Right renal pelvis (tissue), 4 donors: ENCODE measurements around the gene LVRN. TPM values are rescaled to one million over a fixed set of nuclear protein-coding genes. Genes with fewer than 3 reads are reported as not detected.
"Not testable (repeated sequence)": the region's sequence is repeated elsewhere in the genome, so short reads cannot be mapped to it uniquely, and the experiment has no call there.

Experiments
- DNase-seq, 4 donors: peaks; one replicate each; pipeline ENCODE4 v3.0.0-alpha.2; 2013; ENCODE audit warnings: low read depth in 4 of 4, low spot score in 3 of 4, missing footprints in 1 of 4
- polyA plus RNA-seq, 4 donors: library from polyadenylated mRNA; unstranded; fragments of 120-200 nt; gene quantifications; one replicate each; pipeline ENCODE4 v1.2.1, GENCODE V29; 2013; ENCODE audit not compliant: insufficient read length in 4 of 4

The LVRN gene
- polyA plus RNA-seq: under 1 TPM; 0.52 to 0.80 (median 0.74) TPM

- no peak for DNase-seq
These were observed at the start of gene LVRN for GRCh38 chr5:115962239-115962564. LVRN (plus strand) TSS chr5:115962475; CDS start chr5:115962618, 143 bp downstream.

- DNase-seq: not testable (repeated sequence)
These were observed 48.5 kb upstream of the LVRN start for GRCh38 chr5:115913623-115914400.

GRCh38 chr5:115920171-115920725, 42.0 kb upstream of the LVRN start:
- DNase-seq: no peak

GRCh38 chr5:115928578-115929407, 33.5 kb upstream of the LVRN start:
- not testable (repeated sequence) for DNase-seq

DNA sequence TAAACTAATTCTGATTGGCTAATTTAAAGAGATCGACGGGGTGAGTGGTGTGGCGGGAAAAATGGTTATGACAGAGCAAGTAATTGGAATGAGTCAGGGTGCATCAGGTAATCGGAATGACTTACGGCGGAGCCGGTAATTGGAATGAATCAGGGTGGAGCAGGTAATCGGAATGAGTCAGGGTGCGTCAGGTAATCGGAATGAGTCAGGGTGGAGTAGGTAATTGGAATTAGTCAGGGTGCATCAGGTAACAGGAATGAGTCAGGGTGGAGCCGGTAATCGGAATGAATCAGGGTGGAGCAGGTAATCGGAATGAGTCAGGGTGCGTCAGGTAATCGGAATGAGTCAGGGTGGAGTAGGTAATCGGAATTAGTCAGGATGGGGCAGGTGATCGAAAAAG, 32.1 kb upstream of the LVRN start:
- DNase-seq: not testable (repeated sequence)

- DNase-seq: no peak
These were observed 31.5 kb upstream of the LVRN start for GRCh38 chr5:115930630-115931337.

GRCh38 chr5:115932991-115933390, 29.3 kb upstream of the LVRN start:
- no peak for DNase-seq

DNA sequence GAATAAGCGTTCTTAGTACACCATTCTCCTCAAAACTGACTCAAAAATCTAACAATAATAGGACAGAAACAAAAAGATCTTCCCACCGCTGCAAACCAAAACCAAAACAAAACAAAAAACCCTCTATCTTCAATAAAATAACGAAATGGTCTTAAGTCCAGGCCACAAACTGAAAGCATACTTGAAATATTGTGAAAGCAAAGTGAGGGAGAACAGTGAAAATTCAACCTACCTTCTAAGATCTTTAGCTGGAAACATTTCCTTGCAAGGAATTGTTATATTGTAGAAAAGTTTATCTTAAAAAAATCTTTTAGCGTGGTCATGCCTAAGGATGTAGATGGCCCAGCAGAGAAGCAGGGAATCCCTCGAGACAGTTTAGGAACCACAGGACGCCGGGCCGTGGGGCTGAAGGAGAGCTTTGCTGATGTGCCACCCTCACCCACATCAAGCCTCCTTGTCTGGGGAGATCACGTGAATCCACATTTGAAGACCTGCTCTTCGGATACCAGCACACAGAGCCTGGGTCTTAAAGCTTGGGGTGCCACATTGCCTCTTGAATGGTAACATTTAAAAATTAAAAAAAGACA, 27.8 kb upstream of the LVRN start:
- DNase-seq: no peak

DNA sequence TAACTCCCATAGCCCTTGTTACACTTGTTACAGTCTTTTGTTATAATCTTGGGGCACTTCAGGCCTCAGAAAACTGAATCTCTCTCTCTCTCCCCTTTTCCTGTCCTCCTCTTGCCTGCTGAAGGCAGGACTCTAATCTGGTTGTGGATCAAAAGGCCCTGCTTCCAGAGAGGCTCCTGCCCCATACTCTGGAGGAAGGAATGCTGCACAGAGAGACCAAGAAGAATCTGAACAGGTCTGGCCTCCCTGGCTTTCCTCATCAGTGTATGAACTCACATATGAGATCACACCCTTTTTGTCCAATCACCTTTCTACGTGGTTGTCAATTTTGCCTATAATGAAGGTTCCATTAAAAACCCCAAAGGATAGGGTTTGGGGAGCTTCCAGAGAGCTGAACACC, 26.2 kb upstream of the LVRN start:
- no peak for DNase-seq

DNA sequence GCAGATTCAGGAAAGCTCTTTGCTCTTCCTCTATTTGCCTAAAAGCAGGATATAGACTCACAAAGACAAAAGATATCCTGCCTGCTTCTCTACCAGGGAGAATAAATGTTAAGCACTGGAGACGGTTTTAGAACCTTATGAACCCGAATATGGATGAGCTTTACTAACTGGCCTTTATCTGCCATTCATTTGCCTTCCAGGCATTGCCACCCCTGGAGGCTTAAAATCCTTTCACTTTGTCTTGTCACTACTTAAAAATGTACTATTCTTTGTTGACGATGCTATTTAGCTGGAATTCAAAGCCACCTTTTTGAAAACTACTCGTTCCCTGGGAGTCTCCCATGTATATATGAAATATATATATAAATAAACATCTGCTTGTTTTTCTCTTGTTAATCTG, 23.2 kb upstream of the LVRN start:
- DNase-seq: no peak

GRCh38 chr5:115940080-115940810, 22.0 kb upstream of the LVRN start:
- DNase-seq: no peak

DNA sequence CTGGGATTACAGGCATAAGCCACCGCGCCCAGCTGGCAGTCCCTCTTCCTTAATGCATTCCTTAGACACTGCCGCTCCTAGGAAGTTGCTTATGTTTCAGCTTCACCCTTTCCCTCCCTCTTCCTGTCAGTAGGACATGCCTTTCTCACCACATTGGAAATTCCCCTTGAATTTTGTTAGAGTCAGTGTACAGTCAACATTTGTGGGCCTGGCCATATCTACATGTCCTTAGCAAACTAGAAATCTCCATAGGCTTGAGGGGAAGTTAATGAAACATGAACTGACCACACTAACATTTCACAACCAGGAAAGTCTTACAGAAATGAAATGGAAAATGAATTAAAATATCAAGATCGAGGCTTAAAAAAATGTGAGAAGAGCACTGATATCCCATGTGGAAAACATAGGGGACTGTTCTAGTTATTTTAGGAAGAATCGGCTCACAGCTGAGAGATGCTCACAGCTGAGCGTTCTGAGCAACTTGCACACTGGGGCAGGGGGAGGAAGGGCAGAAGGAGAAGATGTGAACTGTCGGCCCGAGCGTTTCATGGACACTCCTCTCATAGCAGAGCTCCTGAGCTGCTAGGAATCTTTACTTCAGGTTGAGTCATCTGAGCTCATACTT, 21.1 kb upstream of the LVRN start:
- no peak for DNase-seq

DNA sequence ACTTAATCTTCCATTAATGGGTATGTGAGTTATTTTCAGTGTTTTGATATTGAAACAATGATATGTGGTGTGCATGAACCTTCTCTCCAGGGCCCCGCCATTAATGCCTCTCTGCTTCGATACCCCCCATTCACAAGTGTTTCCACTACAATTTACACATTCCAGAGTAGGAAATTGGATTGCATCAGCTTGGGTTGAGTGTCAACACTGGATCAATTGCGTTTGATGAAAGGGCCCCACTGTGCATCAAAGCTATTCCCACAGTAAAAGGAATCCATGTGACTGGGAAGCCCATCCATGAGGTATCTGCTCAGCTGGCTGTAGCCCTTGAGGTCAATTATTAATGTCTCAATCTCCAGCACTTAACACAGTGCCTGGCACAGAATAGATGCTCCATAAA, 17.8 kb upstream of the LVRN start:
- no peak for DNase-seq

GRCh38 chr5:115946655-115947054, 15.6 kb upstream of the LVRN start:
- no peak for DNase-seq

DNA sequence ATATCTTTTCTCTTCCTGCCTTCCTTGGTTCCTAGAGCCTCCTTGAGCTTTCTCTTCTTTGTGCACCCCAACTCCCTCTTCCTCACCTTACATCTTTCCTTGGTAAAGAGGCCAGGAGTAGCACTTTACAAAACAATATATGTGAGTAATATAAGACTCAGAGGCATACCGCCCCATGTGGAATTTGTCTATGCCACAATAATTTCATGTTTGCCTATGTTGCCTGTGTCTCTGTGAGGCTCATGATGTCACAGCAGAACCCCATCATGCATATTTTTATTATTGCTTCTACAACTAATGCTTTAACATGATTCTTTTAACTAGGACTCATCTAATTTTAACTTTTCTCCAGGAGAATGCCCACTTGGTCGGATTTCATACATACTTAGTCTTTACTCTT, 15.0 kb upstream of the LVRN start:
- no peak for DNase-seq

GRCh38 chr5:115948091-115948534, 14.2 kb upstream of the LVRN start:
- no peak for DNase-seq

DNA sequence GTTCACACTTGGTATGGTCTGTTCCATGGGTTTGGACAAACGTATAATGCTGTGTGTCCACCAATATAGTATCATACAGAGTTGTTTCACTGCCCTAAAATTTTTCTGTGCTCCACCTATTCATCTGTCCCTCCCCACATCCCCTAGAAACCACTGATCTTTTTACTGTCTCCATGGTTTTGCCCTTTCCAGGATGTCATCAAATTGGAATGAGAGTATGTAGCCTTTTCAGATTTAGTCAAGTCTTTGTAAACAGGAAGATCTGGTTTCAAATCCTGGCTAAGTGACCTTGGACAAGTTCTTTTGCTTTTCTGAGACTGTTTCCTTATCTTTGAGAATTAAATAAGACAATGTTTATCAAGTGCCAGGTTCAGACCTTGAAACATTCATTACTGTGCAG, 13.2 kb upstream of the LVRN start:
- DNase-seq: no peak

GRCh38 chr5:115952588-115952987, 9.7 kb upstream of the LVRN start:
- DNase-seq: no peak

DNA sequence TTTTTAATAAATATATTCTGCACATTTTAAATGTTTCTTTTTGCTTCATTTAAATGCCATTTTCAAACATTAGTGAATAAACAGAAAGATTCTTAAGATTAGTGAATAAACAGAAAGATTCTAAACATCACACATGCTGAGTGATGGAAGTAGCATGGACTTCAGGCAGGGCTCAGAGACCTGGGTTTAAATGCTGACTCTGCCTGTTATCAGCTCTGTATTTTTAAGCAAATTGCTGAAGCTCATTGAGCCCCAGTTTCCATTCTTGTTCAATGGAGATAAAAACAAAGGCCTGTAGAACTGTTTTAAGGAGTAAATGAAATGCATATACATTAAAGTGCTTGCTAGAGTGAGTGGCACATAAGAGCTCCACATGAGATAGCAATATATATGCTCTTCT, 8.1 kb upstream of the LVRN start:
- DNase-seq: no peak
